Heart left ventricle (tissue), 16 donors: ENCODE data around the gene APLNR. TPM values are rescaled to one million over a fixed set of nuclear protein-coding genes. Genes with fewer than 3 reads are reported as not detected.

Experiments used
- ATAC-seq, 4 donors: fragments of 200-7000 bp; cut with Tn5 transposase; one replicate each; pipeline ENCODE4 v1.9.1; 2020 to 2022; ENCODE audit warnings: moderate library complexity in 4 of 4, mild to moderate bottlenecking in 3 of 4, moderate number of reproducible peaks in 1 of 4
- DNase-seq, 5 donors: peaks; one replicate each; pipeline ENCODE4 v3.0.0-alpha.2; 2020
- H3K27ac ChIP-seq, 12 donors: fragments of 200-600 bp; sonication (generic) in 4 of 12; one replicate each; pipeline versions ENCODE4 v1.5.0 to v1.8.0; 2016 to 2022; ENCODE audit warnings: mild to moderate bottlenecking in 2 of 12
- H3K27me3 ChIP-seq, 9 donors: fragments of 200-600 bp; sonication (generic) in 2 of 9; one replicate each; pipeline versions ENCODE4 v1.5.1 to v1.8.0; 2016 to 2022; ENCODE audit warnings: mild to moderate bottlenecking in 3 of 9
- H3K36me3 ChIP-seq, 9 donors: fragments of 200-600 bp; sonication (generic) in 2 of 9; one replicate each; pipeline versions ENCODE4 v1.5.0 to v1.8.0; 2018 to 2022; ENCODE audit warnings: mild to moderate bottlenecking in 2 of 9
- H3K4me1 ChIP-seq, 12 donors: fragments of 200-600 bp; sonication (generic) in 4 of 12; one replicate each; pipeline versions ENCODE4 v1.5.0 to v1.8.0; 2016 to 2022; ENCODE audit warnings: mild to moderate bottlenecking in 3 of 12
- H3K4me3 ChIP-seq, 12 donors: fragments of 200-600 bp; sonication (generic) in 4 of 12; one replicate each; pipeline versions ENCODE4 v1.5.0 to v1.8.0; 2017 to 2022; ENCODE audit warnings: mild to moderate bottlenecking in 9 of 12, moderate library complexity in 4 of 12
- H3K9me3 ChIP-seq, 12 donors: fragments of 200-600 bp; sonication (generic) in 4 of 12; one replicate each; pipeline versions ENCODE4 v1.5.0 to v1.8.0; 2016 to 2022; ENCODE audit warnings: mild to moderate bottlenecking in 1 of 12
- POLR2A ChIP-seq, 2 donors: fragments of 450-650 bp; IDR thresholded peaks; one replicate each; pipeline ENCODE4 v1.6.1; 2017; ENCODE audit warnings: antibody characterized with exemption in 2 of 2, mild to moderate bottlenecking in 2 of 2, moderate library complexity in 2 of 2
- WGBS, 4 donors: extraction: QIAGEN DNeasy Blood & Tissue Kit in 2 of 4; methylation state at CpG; one replicate each; pipeline versions ENCODE4 v1.1.5 to v1.1.7; 2013 to 2018; 5-methylcytosine and 5-hydroxymethylcytosine counted together
- intact Hi-C, 10 donors: fragments of 100-400 bp; cut with DNase I; formaldehyde crosslinking; loops; one replicate each; pipeline versions ENCODE4 v1.11.1 to v1.14.2; 2022
- polyA plus RNA-seq, 2 donors: library from polyadenylated mRNA; stranded (reverse); fragments of 200-250 nt; gene quantifications; one replicate each; pipeline ENCODE4 v1.2.3, GENCODE V29; 2013
- total RNA-seq, 9 donors: library from RNA; depleted of rRNA in 2 of 9; stranded (reverse); fragments of >200 nt in 2 of 9; fragmentation: NEBNext Ultra II Directional in 3 of 9; extraction: Animal tissue kit (Norgen Biotek cat#: 25700) in 3 of 9; gene quantifications; one replicate each; pipeline versions ENCODE4 v1.1.0 to v1.2.4, GENCODE V29; 2016 to 2023
- TF ChIP-seq, protein P1 (sequence below), 12 donors: fragments of 200-600 bp; sonication (generic) in 4 of 12; IDR thresholded peaks; one replicate each; pipeline versions ENCODE4 v1.5.0 to v1.8.0; 2018 to 2022; ENCODE audit warnings: antibody characterized with exemption in 12 of 12, mild to moderate bottlenecking in 5 of 12
- donor health status: ischemic (EF 13 %, LVEDD 7.1; RV severe dilation, severe dysfunction).
- donor health status: healthy with polysubstance abuse.
- donor health status: DM: no; HTN: yes; CAD: no.
- donor health status: DM: no; HTN: no; CAD: no.
- donor health status: ischemic (EF 25% LVEDD 6.9; RV normal size, moderate dysfunction).
- donor health status: ischemic (EF 25% LVEDD 5.7; RV mildly dilated, moderate dysfunction).
- donor health status: healthy.
- donor health status: DM: yes; HTN: yes; CAD: no.
- donor health status: ischemic (EF 35%, LVEDD 5.7; RV mildly dilated, moderate dysfunction).
- donor health status: nonischemic (EF 11% LVEDD 7.7; RV severe dilation, severe dysfunction).
- donor health status: DM: yes; HTN: yes; CAD: no.
- donor health status: PGD.
- donor health status: ischemic (EF 29% LVEDD 5.4; RV normal size, mild dysfunction).
- donor health status: nonischemic (EF 23%, LVEDD 6.1; RV moderate dilation, normal function).

APLNR gene
- total and polyA plus RNA-seq, 11 donors = 1.1 to 63.3 (median 9.4) TPM

DNA sequence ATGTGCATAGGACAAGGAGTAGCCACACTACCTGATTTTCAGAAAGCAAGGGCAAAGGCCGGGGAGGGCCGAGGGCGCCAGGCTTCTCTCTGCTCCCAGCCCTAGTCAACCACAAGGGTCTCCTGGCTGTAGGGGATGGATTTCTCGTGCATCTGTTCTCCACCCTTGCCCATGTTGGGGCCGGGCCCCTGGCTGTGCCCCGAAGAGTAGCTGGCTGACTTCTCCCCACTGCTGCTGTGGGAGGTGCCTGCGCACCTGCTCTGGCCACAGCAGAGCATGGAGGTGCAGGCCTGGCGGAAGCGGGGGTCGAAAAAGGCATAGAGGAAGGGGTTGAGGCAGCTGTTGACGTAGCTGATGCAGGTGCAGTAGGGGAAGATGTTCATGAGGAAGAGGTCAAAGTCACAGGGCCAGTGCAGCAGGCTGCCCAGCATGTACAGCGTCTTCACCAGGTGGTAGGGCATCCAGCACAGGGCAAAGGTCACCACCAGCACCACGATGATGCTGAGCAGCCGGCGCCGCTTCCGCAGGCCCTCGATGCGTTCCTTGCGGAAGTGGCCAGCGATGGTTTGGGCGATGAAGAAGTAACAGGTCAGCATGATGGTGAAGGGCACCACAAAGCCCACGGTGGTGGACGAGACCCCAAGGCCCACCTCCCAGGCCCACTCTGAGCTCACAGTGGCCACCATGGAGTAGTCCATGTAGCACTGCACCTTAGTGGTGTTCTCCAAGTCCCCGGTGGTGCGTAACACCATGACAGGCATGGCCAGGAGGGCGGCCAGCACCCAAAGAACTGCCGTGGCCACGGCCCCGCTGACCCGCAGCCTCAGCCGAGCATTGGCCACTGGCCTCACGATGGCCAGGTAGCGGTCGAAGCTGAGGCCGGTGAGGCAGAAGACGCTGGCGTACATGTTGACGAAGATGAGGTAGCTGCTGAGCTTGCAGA, 1.0 kb downstream of the APLNR start:
- Histone ChIP-seq H3K4me1 (peaks cover 0 to 45% (median 12%) of the 10 kb centered on the region in 12 donors), H3K36me3 (no peaks in the 10 kb centered on the region), H3K9me3 (no peaks in the 10 kb centered on the region), H3K4me3 (peak overlapping the region; percentile 14 to 74 (median 49)), H3K27me3 (peaks cover 0 to 48% (median 0%) of the 10 kb centered on the region in 9 donors), H3K27ac (peak overlapping the region; percentile 15 to 80 (median 65))
- DNase-seq (no peak), ATAC-seq (peak in 1 of 4 donors; percentile 20)
- no peak for TF ChIP-seq POLR2A (IDR thresholded peaks at IDR 0.05)
- WGBS, 4 donors = 55 to 62% (median 57%) methylated on average over 36 to 39 of the region's 39 CpGs
- intact Hi-C loops = loop anchor here in 1 of 10 donors (5.0 kb wide), 1 partner anchor 34 kb away; no protein-coding TSS in a partner anchor

DNA sequence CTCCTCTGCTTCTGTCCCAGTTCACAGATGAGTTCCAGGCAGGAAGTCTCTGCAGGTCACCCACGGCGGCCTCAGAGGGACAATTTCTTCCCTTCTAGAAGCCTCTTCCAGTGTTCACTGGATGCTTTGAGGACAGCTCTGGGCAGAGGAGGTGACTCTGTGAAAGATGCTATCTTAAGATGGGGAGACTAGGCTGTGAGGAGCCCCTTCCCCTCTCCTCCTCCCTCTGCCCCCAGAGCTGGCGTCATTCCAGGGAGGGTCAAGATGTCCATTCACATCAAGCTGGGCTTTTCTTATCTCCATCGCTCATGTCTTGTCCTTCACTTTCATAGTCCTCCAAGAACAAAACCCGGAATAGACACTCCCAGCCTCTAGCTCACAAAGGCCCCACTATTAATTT, 3.3 kb downstream of the APLNR start:
- TF ChIP-seq POLR2A (IDR thresholded peaks at IDR 0.05) = no peak
- TF ChIP-seq, protein P1, sequence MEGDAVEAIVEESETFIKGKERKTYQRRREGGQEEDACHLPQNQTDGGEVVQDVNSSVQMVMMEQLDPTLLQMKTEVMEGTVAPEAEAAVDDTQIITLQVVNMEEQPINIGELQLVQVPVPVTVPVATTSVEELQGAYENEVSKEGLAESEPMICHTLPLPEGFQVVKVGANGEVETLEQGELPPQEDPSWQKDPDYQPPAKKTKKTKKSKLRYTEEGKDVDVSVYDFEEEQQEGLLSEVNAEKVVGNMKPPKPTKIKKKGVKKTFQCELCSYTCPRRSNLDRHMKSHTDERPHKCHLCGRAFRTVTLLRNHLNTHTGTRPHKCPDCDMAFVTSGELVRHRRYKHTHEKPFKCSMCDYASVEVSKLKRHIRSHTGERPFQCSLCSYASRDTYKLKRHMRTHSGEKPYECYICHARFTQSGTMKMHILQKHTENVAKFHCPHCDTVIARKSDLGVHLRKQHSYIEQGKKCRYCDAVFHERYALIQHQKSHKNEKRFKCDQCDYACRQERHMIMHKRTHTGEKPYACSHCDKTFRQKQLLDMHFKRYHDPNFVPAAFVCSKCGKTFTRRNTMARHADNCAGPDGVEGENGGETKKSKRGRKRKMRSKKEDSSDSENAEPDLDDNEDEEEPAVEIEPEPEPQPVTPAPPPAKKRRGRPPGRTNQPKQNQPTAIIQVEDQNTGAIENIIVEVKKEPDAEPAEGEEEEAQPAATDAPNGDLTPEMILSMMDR (IDR thresholded peaks at IDR 0.05) = no peak
- intact Hi-C loops = no loop called here
- peak overlapping the region in 7 of 12 donors; percentile 43 to 74 (median 60) for H3K4me3 ChIP-seq
- ATAC-seq (no peak), DNase-seq (no peak)
- no peaks in the 10 kb centered on the region for H3K9me3 ChIP-seq
- peak overlapping the region in 6 of 12 donors; percentile 63 to 80 (median 74) for H3K27ac ChIP-seq
- WGBS, 4 donors = 34 to 45% (median 41%) methylated on average over 5 of the region's 5 CpGs
- peaks cover 0 to 60% (median 0%) of the 10 kb centered on the region in 9 donors for H3K27me3 ChIP-seq
- no peaks in the 10 kb centered on the region for H3K36me3 ChIP-seq
- peaks cover 0 to 51% (median 20%) of the 10 kb centered on the region in 12 donors for H3K4me1 ChIP-seq

DNA sequence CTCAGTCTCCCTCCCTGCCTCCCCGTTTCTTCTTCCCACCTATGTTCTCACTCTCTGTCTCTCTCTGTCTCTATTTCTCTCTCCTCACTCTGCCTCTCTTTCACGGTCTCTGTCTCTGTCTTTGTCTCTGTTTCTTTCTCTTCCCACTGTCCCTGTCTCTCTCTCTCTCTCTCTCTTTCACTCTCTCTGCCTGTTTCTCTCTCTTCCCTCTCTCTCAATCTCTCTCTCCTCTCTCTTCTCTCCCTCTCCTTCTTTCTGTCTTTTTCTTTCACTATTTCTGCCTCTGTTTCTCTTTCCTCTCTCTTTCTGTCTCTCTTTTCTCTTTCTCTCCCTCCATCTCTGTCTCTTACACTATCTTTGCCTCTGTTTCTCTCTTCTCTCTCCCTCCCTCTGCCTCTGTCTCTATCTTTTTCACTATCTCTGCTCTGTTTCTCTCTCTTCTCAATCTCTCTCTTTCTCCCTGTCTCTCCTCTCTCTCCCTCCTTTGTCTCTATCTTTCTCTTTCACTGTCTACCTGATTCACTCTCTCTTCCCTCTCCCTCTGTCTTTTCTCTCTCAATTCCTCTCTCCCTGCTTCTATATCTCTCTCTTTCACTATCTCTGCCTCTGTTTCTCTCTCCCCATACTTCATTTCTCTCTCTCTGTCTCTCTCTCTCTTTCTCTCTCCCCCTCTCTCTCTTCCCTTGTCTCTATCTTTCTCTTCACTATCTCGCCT, 5.4 kb downstream of the APLNR start:
- Histone ChIP-seq H3K4me3 (peak overlapping the region in 1 of 12 donors; percentile 10), H3K4me1 (peaks cover 0 to 57% (median 25%) of the 10 kb centered on the region in 12 donors), H3K27me3 (peaks cover 0 to 51% (median 0%) of the 10 kb centered on the region in 9 donors), H3K27ac (peak overlapping the region in 8 of 12 donors; percentile 8 to 72 (median 53)), H3K36me3 (no peaks in the 10 kb centered on the region), H3K9me3 (no peaks in the 10 kb centered on the region)
- ATAC-seq (no peak), DNase-seq (no peak)
- TF ChIP-seq POLR2A (IDR thresholded peaks at IDR 0.05) = no peak
- TF ChIP-seq, protein P1 (IDR thresholded peaks at IDR 0.05) = no peak
- 36 to 40% (median 38%) methylated on average over 3 of the region's 3 CpGs for WGBS, 4 donors
- intact Hi-C loops = no loop called here

DNA sequence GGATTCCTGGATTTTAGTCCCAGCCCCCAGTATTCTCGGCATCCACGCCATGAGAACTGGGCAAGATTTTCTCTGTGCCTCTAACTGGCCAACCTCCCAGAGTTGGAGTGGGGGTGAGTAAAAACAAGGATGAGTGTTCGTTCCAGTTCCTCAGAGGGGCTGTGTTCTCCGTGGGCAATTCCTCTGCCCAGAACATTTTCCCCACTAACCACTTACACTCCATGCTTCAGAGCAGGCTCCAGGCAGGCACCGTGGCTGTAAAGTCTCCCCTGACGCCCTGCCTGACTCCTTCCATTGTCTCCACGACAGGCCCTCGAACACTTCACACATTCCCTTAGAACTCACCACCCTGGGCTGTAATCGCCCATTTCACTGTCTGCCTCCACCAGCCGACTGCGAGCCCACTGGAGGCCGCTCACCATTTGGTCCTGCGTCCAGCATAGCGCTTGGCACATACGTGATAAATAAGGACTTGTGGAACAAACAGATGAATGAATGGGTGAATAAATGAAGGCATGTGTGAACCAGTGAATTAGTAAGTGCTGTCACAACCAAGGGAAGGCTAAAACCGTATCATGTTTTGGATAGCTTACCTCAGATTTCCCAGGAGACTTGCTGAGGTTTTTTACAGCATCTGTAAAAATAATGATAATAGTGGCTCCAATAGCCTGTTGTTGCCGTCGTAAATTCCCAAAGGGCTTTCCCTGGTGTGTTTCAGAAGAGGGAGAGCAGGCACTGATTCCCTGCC, 6.1 kb downstream of the APLNR start:
- intact Hi-C loops = no loop called here
- Histone ChIP-seq H3K4me1 (peaks cover 0 to 54% (median 25%) of the 10 kb centered on the region in 12 donors), H3K36me3 (no peaks in the 10 kb centered on the region), H3K27me3 (peaks cover 0 to 45% (median 0%) of the 10 kb centered on the region in 9 donors), H3K9me3 (peaks cover 0 to 2% (median 0%) of the 10 kb centered on the region in 12 donors), H3K27ac (peak overlapping the region in 9 of 12 donors; percentile 8 to 72 (median 57)), H3K4me3 (peak overlapping the region in 2 of 12 donors; percentile 2 to 10)
- ATAC-seq (peak in 3 of 4 donors; percentile 60 to 69 (median 60)), DNase-seq (no peak)
- WGBS, 4 donors = 19 to 27% (median 25%) methylated on average over 18 of the region's 18 CpGs
- TF ChIP-seq, protein P1 (IDR thresholded peaks at IDR 0.05) = no peak
- TF ChIP-seq POLR2A (IDR thresholded peaks at IDR 0.05) = no peak
